ENCODE results near the gene MICU2.

Gene MICU2

GRCh38 chr13:21603531-21604448 lies at the start of gene MICU2:
Gene MICU2 (minus strand): TSS chr13:21604170. CDS start chr13:21604148, 22 bp downstream.
- DNase-seq: peak; percentile 41

GRCh38 chr13:21641629-21642028 lies 37.7 kb upstream of the MICU2 start:
- no peak for DNase-seq

GRCh38 chr13:21639561-21639960 lies 35.6 kb upstream of the MICU2 start:
- no peak for DNase-seq

DNA sequence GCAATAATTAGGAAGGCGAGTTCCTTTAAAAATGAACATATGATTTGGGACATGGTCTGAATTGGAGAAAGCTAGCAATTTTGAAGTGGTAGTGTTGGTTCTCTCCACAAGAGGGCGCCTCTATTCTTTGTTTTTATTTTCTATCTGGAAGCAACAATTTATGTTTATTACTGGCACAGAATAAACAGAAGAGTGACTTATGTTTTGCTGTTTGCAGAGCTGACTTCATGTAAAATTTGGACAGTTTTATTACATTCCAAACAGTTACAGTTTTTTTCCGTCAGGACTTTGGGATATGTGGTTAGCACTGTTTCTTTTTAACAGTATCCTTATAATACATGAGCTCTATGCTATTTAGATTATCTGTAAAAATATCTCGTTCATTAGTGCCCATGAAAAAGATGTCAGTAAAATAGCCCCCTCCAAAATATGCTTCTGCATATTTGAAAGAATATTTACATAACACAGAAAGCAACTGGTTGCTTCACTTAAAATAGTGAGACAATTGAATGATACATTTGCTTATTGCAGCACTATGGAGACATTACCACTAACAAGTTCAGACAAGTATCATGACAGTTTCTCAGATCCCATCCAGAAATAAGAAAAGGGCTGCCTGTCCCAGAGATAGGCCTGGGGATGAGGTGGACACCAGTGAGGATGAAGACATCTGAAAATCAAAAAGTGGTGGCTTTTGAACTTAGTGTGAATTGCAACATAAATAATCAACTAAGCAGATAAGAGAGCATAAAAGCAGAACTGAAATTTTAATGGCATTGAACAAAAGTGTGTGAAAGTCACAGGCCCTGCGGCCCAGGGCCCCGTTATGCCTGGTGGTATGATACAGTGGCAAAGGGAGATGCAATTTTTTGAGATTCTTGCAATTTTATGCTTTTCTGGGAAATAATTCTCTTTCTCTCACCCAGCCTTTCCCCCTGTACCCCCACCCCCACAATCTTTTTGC lies 34.6 kb upstream of the MICU2 start:
- no peak for DNase-seq

DNA sequence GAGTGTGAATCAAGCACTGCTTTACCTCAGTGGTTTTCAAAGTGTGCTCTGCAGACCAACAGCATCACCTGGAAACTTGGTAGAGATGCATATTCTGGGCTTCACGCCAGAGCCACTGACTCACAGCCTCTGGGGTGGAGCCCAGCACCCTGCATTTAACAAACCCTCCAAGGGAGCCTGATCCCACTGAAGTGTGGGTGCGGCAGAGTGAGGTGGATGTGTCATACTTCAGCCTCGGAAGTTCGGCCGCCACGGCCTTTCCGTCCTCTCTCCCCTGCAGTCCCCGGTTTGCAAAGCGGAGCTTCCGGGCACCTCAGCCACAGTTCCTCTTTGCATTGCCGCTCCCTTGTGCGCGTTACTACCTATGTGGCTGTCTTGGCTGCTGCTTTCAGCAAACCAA lies 33.3 kb upstream of the MICU2 start:
- DNase-seq: no peak

GRCh38 chr13:21636656-21637055 lies 32.7 kb upstream of the MICU2 start:
- DNase-seq: no peak

GRCh38 chr13:21632196-21632595 lies 28.2 kb upstream of the MICU2 start:
- DNase-seq: no peak

DNA sequence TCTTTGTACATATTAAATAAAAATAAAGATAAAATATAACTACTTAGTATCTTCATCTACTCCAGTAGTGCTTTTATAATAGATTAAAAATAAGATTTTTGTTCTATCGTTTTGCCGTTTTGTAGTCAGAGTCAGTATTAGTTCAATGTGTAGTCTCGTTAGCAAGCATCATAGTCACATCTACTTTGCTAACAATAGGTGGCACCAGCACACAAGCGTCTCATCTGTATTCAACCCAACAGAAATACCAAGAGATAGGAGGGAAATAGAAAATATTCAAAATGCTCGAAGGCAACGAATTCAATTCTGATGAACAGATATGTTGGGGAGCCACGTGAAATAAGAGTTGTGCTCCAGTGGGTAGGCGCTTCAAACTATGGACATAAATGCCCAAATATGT lies 21.4 kb upstream of the MICU2 start:
- no peak for DNase-seq

- no peak for DNase-seq
These were observed 16.9 kb upstream of the MICU2 start for GRCh38 chr13:21620861-21621260.

GRCh38 chr13:21619633-21620220 lies 15.8 kb upstream of the MICU2 start:
- DNase-seq: no peak

DNA sequence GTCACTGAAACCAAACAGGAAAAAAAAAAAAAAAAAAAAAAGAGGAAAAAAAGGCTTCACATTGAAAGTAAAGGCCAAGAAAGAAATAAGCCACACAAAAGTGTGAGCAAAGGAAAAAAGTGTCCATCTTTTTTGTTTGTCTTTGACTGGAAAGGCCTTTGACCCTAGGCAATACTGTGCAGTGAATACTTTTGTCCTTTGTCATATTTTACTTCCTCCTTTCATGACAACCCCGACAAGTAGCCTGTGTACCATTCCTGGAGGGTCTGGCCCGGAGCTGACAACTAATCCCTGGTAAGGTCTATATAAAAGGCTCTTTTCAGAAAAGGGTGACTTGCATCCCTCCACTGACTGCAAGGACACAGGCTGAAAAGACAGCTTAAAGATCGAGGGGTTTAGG lies 12.9 kb upstream of the MICU2 start:
- DNase-seq: no peak

- no peak for DNase-seq
These were observed 12.4 kb upstream of the MICU2 start for GRCh38 chr13:21616205-21616866.

GRCh38 chr13:21615427-21615826 lies 11.5 kb upstream of the MICU2 start:
- DNase-seq: no peak

DNA sequence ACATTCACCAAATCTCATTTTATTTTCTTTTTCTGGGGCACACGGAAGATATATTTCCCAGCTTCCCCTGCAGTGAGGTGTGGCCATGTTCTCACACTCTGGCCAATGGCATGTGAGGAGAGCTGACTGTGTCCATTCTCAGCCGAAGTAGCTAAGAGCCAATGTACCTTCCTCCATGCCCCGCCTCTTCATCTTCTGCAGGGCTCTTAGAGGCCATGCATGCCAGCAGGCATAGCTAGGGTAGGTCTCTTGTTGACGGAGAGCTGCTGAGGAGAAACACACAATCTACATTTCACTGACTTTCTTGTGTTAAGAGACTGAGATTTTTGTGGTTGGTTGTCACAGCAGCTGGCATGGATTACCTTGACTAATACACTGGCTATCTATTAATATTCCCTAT lies 9.8 kb upstream of the MICU2 start:
- DNase-seq: no peak

DNA sequence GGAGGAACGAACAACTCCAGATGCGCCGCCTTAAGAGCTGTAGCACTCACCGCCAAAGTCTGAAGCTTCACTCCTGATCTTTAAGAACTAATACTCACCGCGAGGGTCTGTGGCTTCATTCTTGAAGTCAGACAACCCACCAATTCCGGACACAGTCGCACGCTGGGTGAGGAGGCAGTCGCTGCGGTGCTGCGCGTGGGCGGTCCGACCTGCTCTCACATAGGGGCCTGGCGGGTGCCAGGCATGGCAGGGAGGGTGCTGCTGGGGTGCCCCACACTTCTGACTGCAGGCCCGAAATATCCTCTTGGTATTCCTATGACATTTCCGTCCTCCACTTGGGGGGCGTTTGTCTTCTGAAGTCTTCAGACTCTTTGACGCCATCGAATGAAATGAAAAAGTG lies 7.4 kb upstream of the MICU2 start:
- DNase-seq: no peak

- DNase-seq: no peak
These were observed 6.7 kb upstream of the MICU2 start for GRCh38 chr13:21610687-21611086.

DNA sequence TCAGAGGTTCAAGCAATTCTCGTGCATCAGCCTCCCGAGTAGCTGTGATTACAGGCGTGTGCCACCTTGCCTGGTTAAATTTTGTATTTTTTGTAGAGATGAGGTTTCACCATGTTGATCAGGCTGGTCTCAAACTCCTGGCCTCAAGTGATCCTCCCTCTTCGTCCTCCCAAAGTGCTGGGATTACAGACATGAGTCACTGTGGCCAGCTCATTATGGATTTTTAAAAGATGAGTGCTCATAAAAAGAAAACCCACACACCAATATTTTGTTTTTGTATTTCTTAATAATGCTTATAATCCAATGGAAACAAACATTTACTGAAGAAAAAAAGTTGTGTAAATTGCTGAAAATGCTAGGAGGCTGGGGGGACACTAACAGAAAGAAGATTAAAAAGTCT lies 5.0 kb upstream of the MICU2 start:
- no peak for DNase-seq

DNA sequence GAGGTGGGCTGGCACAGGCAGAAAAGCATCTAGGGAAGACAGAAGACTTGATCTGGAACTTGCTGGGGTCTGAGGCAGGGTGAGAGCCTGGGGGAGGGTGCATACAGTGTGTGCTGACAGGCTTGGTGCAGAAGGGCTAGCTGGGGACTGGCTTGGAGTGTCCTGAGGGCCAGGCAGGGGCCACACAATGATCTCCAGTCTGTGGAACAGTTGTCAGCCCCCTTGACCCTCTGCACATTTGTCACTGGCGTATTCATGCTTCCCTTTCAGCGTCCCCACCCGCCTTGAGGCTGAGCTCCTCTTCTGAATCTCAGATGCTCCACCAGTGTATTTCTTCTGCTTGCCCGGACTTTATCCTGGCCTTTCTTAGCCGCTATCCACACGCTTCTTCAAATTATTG lies 2.8 kb upstream of the MICU2 start:
- no peak for DNase-seq

- no peak for DNase-seq
These were observed 2.3 kb upstream of the MICU2 start for GRCh38 chr13:21606251-21606650.

DNA sequence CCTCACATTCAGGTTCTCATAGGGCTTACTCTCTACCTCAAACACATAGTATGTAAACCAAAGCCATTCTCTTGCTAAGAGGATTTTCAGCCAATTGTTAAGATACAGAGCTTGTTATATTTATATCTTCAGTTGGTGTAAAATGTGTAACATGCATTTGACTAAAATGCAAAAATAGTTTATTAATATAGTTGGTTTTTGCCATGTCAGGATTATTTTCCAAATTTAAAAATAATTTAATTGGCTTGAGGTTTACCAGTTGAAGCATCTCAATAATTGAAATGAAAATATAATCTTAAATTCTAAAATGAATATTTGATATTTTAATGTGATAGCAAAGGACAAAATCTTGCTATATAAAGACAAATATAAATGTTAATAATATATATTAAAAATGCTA lies 7.2 kb downstream of the MICU2 start:
- DNase-seq: no peak

- DNase-seq: no peak
These were observed 8.5 kb downstream of the MICU2 start for GRCh38 chr13:21595546-21595822.

DNA sequence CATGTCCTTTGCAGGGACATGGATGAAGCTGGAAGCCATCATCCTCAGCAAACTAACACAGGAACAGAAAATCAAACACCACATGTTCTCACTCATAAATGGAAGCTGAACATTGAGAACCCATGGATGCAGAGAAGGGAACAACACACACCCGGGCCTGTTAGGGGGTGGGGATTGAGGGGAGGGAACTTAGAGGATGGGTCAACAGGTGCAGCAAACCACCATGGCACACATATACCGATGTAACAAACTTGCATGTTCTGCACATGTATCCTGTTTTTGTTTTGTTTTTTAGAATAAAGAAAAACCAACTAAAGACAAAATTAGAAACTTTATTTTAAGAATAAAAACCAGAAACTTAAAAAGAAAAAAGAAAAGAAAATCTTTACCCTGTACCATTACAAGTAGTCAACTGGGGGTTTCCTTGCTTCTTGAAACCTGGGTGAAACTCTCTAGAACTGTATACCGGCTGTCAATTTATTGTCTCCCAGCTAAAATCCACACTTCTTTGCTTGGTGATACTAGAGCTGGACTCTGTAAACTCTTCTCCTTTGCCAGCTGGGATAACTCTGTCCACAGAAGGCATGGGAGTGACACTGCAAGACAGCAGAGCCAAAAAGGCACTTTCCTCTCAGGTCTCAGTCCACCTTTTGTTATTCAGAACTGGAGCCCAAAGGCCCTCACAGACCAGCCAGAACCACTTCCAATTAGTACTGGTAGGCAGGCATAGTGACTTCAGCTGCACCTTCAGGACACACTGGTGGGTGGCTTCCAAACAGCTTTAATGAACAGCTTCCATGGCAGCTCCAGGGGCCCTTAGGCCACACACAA lies 9.0 kb downstream of the MICU2 start:
- DNase-seq: no peak

Measured in NCI-H1417 treated with DMSO at 0.1 percent for 48 hours (cell line).